DND-41 (cell line): Measurements from ENCODE around the gene OSTM1.

Source experiments
- ATAC-seq: fragments of 200-7000 bp; cut with Tn5 transposase; 3 replicates; pipeline ENCODE4 v1.9.1; 2021; ENCODE audit warnings: low read depth; ENCODE audit not compliant: insufficient read depth
- DNase-seq: peaks from one replicate; pipeline ENCODE4 v3.0.0-alpha.2; 2020
- H2AFZ ChIP-seq: 2 replicates; pipeline ENCODE4 v1.6.0; 2012; ENCODE audit warnings: low read depth, low read length
- H3K27ac ChIP-seq: 2 replicates; pipeline ENCODE4 v1.5.1; 2012; ENCODE audit warnings: low read length, inconsistent platforms
- H3K27me3 ChIP-seq: fragments of 200-600 bp; sonication (generic); 2 replicates; pipeline ENCODE4 v1.6.0; 2012; ENCODE audit warnings: low read length, mild to moderate bottlenecking, inconsistent platforms; ENCODE audit not compliant: insufficient read depth, poor library complexity
- H3K36me3 ChIP-seq: 2 replicates; pipeline ENCODE4 v1.5.1; 2012; ENCODE audit warnings: low read length, inconsistent platforms; ENCODE audit not compliant: insufficient read depth
- H3K4me1 ChIP-seq: 2 replicates; pipeline ENCODE4 v1.5.1; 2012; ENCODE audit warnings: mild to moderate bottlenecking, low read length; ENCODE audit not compliant: insufficient read depth
- H3K4me2 ChIP-seq: 2 replicates; pipeline ENCODE4 v1.6.0; 2012; ENCODE audit warnings: mild to moderate bottlenecking, moderate library complexity, low read length, inconsistent platforms; ENCODE audit not compliant: insufficient read depth
- H3K4me3 ChIP-seq, 2 experiments: fragments of 200-600 bp in 1 of 2; shearing (Covaris generic) in 1 of 2; 2 replicates each; pipeline ENCODE4 v1.5.1; 2012 to 2016; ENCODE audit warnings: inconsistent platforms in 2 of 2, low read length in 2 of 2, mild to moderate bottlenecking in 2 of 2, low read depth in 1 of 2, moderate library complexity in 1 of 2
- H3K79me2 ChIP-seq: 2 replicates; pipeline ENCODE4 v1.6.0; 2012; ENCODE audit warnings: low read length, inconsistent platforms; ENCODE audit not compliant: insufficient read depth
- H3K9ac ChIP-seq: 2 replicates; pipeline ENCODE4 v1.6.0; 2012; ENCODE audit warnings: low read depth, mild to moderate bottlenecking, inconsistent platforms, low read length, moderate library complexity
- H3K9me3 ChIP-seq: 2 replicates; pipeline ENCODE4 v1.5.1; 2012; ENCODE audit warnings: low read length, moderate library complexity, mild to moderate bottlenecking, inconsistent platforms; ENCODE audit not compliant: insufficient read depth, severe bottlenecking
- H4K20me1 ChIP-seq: 2 replicates; pipeline ENCODE4 v1.6.0; 2012; ENCODE audit warnings: low read length; ENCODE audit not compliant: insufficient read depth
- EZH2 ChIP-seq: IDR thresholded peaks from 3 replicates; pipeline ENCODE4 v1.6.1; 2012; ENCODE audit warnings: borderline replicate concordance, low read depth, mild to moderate bottlenecking, moderate library complexity, low read length, inconsistent platforms; ENCODE audit not compliant: severe bottlenecking
- TF ChIP-seq, protein P1 (sequence below): IDR thresholded peaks from 2 replicates; pipeline ENCODE4 v1.5.1; 2012; ENCODE audit warnings: borderline replicate concordance, low read length, moderate library complexity, mild to moderate bottlenecking; ENCODE audit not compliant: poor library complexity, severe bottlenecking; ENCODE audit errors: extremely low read depth

Gene OSTM1

DNA sequence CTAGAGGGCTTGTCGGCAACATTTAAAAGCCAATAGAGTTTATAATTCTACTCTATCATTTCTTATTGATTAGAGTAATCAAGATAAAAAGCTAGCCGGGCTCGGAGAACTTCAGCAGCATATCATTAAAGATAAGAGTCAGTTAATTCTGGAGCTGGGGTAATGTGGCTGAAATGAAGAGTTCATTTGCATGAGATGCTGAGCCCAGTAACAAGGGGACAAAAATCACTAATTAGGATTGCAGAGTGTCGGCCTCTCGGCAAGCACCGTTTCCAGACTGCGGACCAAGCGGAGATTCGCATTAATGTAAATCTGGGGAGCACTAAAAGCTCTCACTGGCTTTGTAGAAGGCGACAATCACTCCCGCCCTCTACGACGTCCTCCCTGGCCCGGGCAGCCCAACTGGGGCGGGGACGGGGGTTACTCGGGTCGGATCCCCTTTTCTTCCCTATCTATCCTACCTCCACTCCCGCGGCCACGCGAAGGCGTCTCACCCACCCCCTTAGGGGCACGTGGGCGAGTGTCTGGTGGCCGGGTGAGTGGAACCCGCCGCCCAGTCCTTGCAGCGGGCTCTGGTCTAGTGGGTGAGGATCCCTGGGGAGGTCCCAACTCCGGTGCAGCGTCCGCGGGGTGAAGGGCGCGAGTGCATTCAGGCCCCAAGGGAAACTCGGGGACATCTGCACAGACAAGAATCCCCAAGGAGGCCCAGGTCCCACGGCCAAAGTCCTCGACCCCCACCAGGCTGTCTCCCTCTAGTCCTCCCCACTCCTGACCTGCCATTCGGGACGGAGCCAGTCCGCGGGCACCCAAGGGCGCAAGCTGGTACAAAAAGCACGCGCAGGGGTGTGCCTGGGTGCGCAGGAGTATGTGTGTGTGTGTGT, 42.2 kb upstream of the OSTM1 start:
- H3K9me3 ChIP-seq, result no peaks in the 10 kb centered on the region
- 0 out of 4 replicates have a peak overlapping the region, but pooled peaks of 1 of the 2 experiments have one; percentile 63 for H3K4me3 ChIP-seq
- no peaks in the 10 kb centered on the region for H3K36me3 ChIP-seq
- no peak for ATAC-seq
- no peaks in the 10 kb centered on the region for H3K79me2 ChIP-seq
- peaks cover 39% of the 10 kb centered on the region for H3K27me3 ChIP-seq
- H3K9ac ChIP-seq, result no peak overlapping the region
- no peak overlapping the region for H3K27ac ChIP-seq
- no peaks in the 10 kb centered on the region; the same call in 1 of the 2 replicates for H4K20me1 ChIP-seq
- H3K4me2 ChIP-seq, result peak overlapping the region; percentile 77
- peak overlapping the region; percentile 76; the same call in 1 of the 2 replicates for H2AFZ ChIP-seq
- DNase-seq, result no peak
- no peak for TF ChIP-seq EZH2
- TF ChIP-seq, protein P1, sequence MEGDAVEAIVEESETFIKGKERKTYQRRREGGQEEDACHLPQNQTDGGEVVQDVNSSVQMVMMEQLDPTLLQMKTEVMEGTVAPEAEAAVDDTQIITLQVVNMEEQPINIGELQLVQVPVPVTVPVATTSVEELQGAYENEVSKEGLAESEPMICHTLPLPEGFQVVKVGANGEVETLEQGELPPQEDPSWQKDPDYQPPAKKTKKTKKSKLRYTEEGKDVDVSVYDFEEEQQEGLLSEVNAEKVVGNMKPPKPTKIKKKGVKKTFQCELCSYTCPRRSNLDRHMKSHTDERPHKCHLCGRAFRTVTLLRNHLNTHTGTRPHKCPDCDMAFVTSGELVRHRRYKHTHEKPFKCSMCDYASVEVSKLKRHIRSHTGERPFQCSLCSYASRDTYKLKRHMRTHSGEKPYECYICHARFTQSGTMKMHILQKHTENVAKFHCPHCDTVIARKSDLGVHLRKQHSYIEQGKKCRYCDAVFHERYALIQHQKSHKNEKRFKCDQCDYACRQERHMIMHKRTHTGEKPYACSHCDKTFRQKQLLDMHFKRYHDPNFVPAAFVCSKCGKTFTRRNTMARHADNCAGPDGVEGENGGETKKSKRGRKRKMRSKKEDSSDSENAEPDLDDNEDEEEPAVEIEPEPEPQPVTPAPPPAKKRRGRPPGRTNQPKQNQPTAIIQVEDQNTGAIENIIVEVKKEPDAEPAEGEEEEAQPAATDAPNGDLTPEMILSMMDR, result no peak
- H3K4me1 ChIP-seq, result peaks cover 15% of the 10 kb centered on the region

DNA sequence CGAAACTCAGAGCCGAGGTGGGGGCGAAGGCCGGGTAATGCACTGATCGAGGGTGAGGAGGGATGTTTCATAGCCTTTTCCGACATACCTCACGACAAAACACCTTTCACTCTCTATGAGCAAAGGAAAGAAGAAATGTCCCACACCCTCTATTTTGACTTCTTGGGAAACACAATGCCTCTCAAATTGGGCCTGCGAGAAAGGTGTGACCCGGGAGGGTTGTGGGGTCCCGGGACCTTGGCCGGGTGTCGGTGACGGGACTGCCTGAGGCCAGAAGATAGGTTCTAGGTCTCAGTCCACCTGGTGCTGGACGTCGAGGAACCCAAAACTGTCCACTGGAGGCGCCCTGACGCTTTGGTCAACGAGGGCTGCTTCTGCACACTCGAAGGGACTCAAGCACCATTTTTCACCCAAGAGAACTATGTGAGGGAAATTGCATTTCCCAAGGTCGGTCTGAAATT, 41.1 kb upstream of the OSTM1 start:
- no peaks in the 10 kb centered on the region for H4K20me1 ChIP-seq
- no peak overlapping the region for H3K4me3 ChIP-seq
- H3K36me3 ChIP-seq, result no peaks in the 10 kb centered on the region
- TF ChIP-seq EZH2, result no peak
- TF ChIP-seq, protein P1, result no peak
- peaks cover 15% of the 10 kb centered on the region for H3K4me1 ChIP-seq
- no peaks in the 10 kb centered on the region for H3K9me3 ChIP-seq
- ATAC-seq (no peak), DNase-seq (no peak)
- H3K27ac ChIP-seq, result no peak overlapping the region
- peaks cover 39% of the 10 kb centered on the region for H3K27me3 ChIP-seq
- H3K9ac ChIP-seq, result no peak overlapping the region
- no peak overlapping the region for H3K4me2 ChIP-seq
- H3K79me2 ChIP-seq, result no peaks in the 10 kb centered on the region
- H2AFZ ChIP-seq, result no peak overlapping the region

DNA sequence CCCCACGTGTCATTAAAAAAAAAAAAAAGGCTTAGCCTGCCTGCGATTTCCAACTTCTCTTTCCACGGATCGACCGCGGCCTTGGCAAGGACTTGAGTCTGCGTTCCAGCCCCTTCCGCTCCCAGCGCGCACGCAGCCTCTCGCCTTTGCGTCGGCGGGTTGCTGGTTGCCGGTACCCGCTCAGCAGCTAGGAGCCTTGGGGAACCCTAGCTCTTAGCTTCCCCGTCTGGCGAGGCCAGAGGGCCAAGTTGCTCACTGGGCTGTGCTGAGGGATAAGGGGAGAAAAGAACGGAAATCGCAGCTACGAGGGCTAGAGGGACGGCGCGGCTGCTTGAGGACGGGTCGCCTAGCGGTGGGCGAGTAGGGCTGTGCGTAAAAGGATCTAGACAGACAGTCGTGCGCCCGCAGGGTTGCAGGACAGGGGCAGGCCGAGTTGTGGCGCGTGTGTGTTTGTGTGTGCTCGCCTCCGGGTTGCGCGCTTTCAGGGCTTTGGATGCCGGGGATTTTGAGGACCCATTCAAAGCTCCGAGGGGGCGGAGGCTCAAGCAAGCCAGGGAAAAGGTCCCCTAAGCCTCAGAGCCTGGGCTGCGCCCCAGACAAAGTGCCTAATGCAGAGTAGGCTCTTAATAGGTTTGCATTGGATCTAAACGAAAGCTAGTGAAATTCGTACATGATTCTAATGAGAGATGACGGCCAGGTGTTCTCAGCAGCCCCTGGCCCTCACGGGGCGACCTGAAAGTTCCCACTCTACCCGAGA, 40.5 kb upstream of the OSTM1 start:
- H4K20me1 ChIP-seq, result no peaks in the 10 kb centered on the region
- peaks cover 15% of the 10 kb centered on the region for H3K4me1 ChIP-seq
- H3K27me3 ChIP-seq, result peaks cover 39% of the 10 kb centered on the region
- TF ChIP-seq, protein P1, result no peak
- peak; percentile 63 for TF ChIP-seq EZH2
- no peak overlapping the region for H3K4me3 ChIP-seq
- ATAC-seq, result no peak
- H2AFZ ChIP-seq, result no peak overlapping the region
- no peak overlapping the region for H3K9ac ChIP-seq
- H3K4me2 ChIP-seq, result no peak overlapping the region
- no peaks in the 10 kb centered on the region for H3K79me2 ChIP-seq
- no peaks in the 10 kb centered on the region for H3K9me3 ChIP-seq
- H3K36me3 ChIP-seq, result no peaks in the 10 kb centered on the region
- no peak overlapping the region for H3K27ac ChIP-seq
- DNase-seq, result peak; percentile 14
